ENCODE data around the gene GAMT. TPM values are rescaled to one million over a fixed set of nuclear protein-coding genes. Genes with fewer than 3 reads are reported as not detected.

The GAMT gene
- total RNA-seq, 2 donors from 2014 or later, result 38.4 to 49.6 TPM

GRCh38 chr19:1435378-1435989 lies 34.1 kb upstream of the GAMT start:
- Histone ChIP-seq H3K4me1 (ENCODE audit: control insufficient read depth, insufficient read depth, low read length) (no peaks in the 10 kb centered on the region), H3K9ac (ENCODE audit: extremely low read depth, low read length, poor library complexity, severe bottlenecking) (no peak overlapping the region), H3K36me3 (ENCODE audit: control insufficient read depth, insufficient read depth, low read length) (peaks cover 40% of the 10 kb centered on the region), H3K27ac (ENCODE audit: low read depth, low read length) (no peak overlapping the region), H3K4me3 (ENCODE audit: low read length) (no peak overlapping the region), H3K27me3 (ENCODE audit: control insufficient read depth, insufficient read depth, low read length, poor library complexity, severe bottlenecking) (no peaks in the 10 kb centered on the region), H3K9me3 (ENCODE audit: control insufficient read depth, low read length) (no peaks in the 10 kb centered on the region)
- TF ChIP-seq CTCF (conservative IDR thresholded peaks at IDR 0.05), result no peak
- Mint-ChIP-seq H3K4me3 (no peak overlapping the region), H3K27me3 (ENCODE audit: insufficient read depth) (no peaks in the 10 kb centered on the region), H3K9me3 (no peaks in the 10 kb centered on the region), H3K27ac (no peak overlapping the region), H3K4me1 (peaks cover 7% of the 10 kb centered on the region), H3K36me3 (ENCODE audit: low read depth) (peaks cover 39% of the 10 kb centered on the region)
- DNase-seq, result no peak
- 90 to 95% methylated on average over 14 to 21 of the region's 21 CpGs for WGBS, 2 experiments (ENCODE audit: insufficient coverage in 1 of 2, insufficient read length in 1 of 2)

- Mint-ChIP-seq H3K9me3 (no peaks in the 10 kb centered on the region), H3K27me3 (ENCODE audit: insufficient read depth) (no peaks in the 10 kb centered on the region), H3K4me1 (peaks cover 3% of the 10 kb centered on the region), H3K27ac (no peak overlapping the region), H3K36me3 (ENCODE audit: low read depth) (peaks cover 36% of the 10 kb centered on the region), H3K4me3 (no peak overlapping the region)
- 96 to 97% methylated on average over 34 to 39 of the region's 39 CpGs for WGBS, 2 experiments (ENCODE audit: insufficient coverage in 1 of 2, insufficient read length in 1 of 2)
- no peak for DNase-seq
- Histone ChIP-seq H3K27ac (ENCODE audit: low read depth, low read length) (no peak overlapping the region), H3K36me3 (ENCODE audit: control insufficient read depth, insufficient read depth, low read length) (peaks cover 42% of the 10 kb centered on the region), H3K9me3 (ENCODE audit: control insufficient read depth, low read length) (no peaks in the 10 kb centered on the region), H3K4me1 (ENCODE audit: control insufficient read depth, insufficient read depth, low read length) (no peaks in the 10 kb centered on the region), H3K9ac (ENCODE audit: extremely low read depth, low read length, poor library complexity, severe bottlenecking) (no peak overlapping the region), H3K4me3 (ENCODE audit: low read length) (no peak overlapping the region), H3K27me3 (ENCODE audit: control insufficient read depth, insufficient read depth, low read length, poor library complexity, severe bottlenecking) (no peaks in the 10 kb centered on the region)
- no peak for TF ChIP-seq CTCF (conservative IDR thresholded peaks at IDR 0.05)
Observed at GRCh38 chr19:1434577-1435060, 33.3 kb upstream of the GAMT start.

- no peaks in the 10 kb centered on the region for H3K27me3 Mint-ChIP-seq (ENCODE audit: insufficient read depth)
- WGBS, 2 experiments (ENCODE audit: insufficient coverage in 1 of 2, insufficient read length in 1 of 2), result 96 to 98% methylated on average over 13 to 17 of the region's 17 CpGs
- Histone ChIP-seq H3K9me3 (ENCODE audit: control insufficient read depth, low read length) (no peaks in the 10 kb centered on the region), H3K4me1 (ENCODE audit: control insufficient read depth, insufficient read depth, low read length) (no peaks in the 10 kb centered on the region), H3K9ac (ENCODE audit: extremely low read depth, low read length, poor library complexity, severe bottlenecking) (no peak overlapping the region), H3K36me3 (ENCODE audit: control insufficient read depth, insufficient read depth, low read length) (peaks cover 42% of the 10 kb centered on the region), H3K27me3 (ENCODE audit: control insufficient read depth, insufficient read depth, low read length, poor library complexity, severe bottlenecking) (no peaks in the 10 kb centered on the region), H3K27ac (ENCODE audit: low read depth, low read length) (no peak overlapping the region), H3K4me3 (ENCODE audit: low read length) (no peak overlapping the region)
- H3K4me1 Mint-ChIP-seq, result no peaks in the 10 kb centered on the region
- no peak overlapping the region for H3K4me3 Mint-ChIP-seq
- no peak for DNase-seq
- H3K9me3 Mint-ChIP-seq, result no peaks in the 10 kb centered on the region
- no peak overlapping the region for H3K27ac Mint-ChIP-seq
- no peak for TF ChIP-seq CTCF (conservative IDR thresholded peaks at IDR 0.05)
- peaks cover 32% of the 10 kb centered on the region for H3K36me3 Mint-ChIP-seq (ENCODE audit: low read depth)
Observed at GRCh38 chr19:1434040-1434366, 32.7 kb upstream of the GAMT start.

All from endodermal cell (in vitro differentiated cells).